ENCODE measurements around the gene FAM118B.

FAM118B gene

DNA sequence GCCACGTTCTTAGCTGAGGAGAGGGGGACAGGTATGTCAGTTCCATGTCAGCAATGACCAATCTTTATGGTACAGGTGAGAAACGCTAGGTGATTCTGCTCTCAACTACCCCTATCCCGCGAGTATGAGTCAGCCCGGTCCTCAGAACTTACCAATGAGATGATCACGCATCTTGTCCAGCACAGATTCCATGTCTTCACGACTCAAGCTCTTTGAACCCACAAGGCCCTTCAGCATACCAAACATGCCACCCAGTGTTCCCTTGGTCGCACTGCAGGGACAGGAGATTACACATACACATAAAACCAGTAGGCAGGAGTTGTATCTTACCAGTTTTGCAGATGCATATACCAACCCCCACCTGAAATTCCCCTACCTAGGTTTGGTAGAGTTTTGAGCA is 54.2 kb downstream of the FAM118B start:
- no peak for DNase-seq (ENCODE audit: low read depth, low spot score)
- no peak overlapping the region for H3K27ac ChIP-seq

DNA sequence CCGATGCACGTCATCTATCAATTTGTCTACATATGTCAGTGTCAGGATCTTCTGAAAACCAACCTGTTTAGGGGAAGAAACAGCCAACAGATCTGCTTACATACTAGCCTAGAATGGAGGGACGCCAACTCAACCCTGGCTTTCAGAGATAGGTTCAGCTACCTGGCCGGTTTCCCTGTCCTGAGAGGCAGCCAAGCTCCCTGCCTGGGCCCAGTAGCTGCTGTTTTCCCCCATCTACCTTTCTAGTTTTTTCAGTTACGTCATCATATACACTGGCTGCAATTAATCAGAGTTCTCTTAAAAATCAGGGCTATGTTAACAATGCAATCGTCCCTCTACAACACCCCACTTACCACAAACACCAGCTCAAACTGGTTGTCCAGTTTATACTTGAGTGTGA is 56.1 kb downstream of the FAM118B start:
- DNase-seq (ENCODE audit: low read depth, low spot score) = no peak
- peak overlapping the region; percentile 75 for H3K27ac ChIP-seq

DNA sequence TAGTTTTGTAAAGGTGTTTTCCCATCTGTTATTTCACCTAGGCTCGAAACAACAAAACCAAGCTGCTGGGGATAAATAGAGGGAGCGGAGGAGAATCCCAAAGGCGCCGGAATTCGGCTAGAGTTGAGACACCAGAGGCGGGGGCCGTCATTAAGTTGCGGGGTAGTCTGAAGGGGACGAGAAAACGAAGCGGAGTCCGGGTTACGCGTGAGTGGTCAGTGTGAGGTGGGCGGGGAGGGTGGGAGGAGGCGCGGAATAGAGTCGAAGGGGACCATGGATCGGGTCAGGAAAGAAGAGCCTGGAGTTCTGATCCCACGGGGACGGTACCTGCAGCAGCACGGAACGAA is 56.8 kb downstream of the FAM118B start:
- no peak for DNase-seq (ENCODE audit: low read depth, low spot score)

DNA sequence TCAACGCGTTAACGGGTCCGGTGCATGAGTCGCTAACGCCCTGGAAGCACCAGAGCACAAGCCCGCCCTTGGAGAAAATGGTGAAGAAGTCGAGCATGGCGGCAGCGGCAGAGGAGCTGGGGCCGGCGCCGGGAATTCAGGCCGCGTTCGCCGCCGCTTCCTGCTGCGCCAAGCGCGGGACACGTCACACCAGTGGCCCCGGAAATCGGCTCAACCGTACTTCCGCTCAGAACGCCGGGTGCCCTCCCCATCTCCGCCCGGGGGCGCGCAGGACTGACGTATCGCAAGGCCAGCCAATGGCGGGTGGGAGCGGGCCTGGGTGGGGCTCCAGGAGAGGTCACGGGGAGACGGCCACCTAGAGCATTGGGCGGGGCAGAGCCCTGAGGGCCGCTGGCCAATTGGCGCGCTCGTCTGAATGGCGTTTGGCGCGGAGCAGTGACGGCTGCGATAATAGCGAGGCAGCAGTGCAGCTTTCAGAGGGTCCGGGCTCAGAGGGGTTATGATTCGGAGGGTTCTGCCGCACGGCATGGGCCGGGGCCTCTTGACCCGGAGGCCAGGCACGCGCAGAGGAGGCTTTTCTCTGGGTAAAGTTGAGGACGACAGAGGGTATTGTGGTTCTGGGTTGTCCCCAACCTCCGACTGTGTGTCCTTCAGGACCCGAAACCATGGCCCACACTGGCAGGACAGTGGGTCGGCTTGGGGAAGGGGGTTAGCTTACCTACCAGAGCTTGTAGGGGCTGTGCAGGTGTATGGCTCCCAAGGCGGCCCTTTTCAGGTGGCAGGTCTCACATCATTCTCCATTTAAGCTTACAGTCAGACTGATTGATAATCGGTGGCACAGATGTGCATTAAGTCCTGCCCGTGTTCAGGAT is 57.4 kb downstream of the FAM118B start, which contains the start of the genes FOXRED1 and SRPRA:
Gene FOXRED1 (plus strand): TSS at position 447 of the 872 bp plus-strand sequence. CDS start 53 bp downstream, at position 500.
Gene SRPRA (minus strand): TSS at position 188 of the 872 bp plus-strand sequence. CDS start 91 bp downstream, at position 97.
- DNase-seq (ENCODE audit: low read depth, low spot score) = peak; percentile 96
- peak within 1 kb of the TSS; percentile 75 for H3K27ac ChIP-seq

More for the DNA sequence above, 56.8 kb downstream of the FAM118B start:
- peak overlapping the region; percentile 75 for H3K27ac ChIP-seq

DNA sequence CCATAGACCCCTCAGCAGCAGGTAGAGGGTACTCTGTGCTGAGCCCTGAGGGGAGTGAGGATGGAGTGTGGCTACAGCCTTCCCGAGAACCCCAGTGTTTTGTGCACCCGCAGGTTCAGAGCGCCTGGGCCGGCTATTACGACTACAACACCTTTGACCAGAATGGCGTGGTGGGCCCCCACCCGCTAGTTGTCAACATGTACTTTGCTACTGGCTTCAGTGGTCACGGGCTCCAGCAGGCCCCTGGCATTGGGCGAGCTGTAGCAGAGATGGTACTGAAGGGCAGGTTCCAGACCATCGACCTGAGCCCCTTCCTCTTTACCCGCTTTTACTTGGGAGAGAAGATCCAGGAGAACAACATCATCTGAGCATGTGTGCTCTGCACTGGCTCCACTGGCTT is 65.7 kb downstream of the FAM118B start:
- no peak overlapping the region for H3K27ac ChIP-seq
- DNase-seq (ENCODE audit: low read depth, low spot score) = no peak

DNA sequence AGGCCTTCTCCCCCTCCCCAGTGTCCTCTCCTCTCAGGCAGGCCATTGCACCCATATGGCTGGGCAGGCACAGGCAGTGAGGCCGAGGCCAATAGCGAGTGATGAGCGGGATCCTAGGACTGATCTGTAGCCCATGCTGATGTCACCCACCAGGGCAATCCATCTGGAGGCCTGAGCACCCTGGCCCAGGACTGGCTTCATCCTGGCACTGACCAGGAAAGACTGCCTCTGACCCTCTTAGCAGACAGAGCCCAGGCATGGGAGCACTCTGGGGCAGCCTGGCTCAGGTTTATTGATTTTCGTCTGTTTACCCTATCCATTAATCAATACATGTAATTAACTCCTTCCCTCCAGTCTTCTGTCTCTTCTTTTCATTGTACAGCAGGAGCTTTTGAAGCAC is 66.2 kb downstream of the FAM118B start:
- no peak for DNase-seq (ENCODE audit: low read depth, low spot score)
- H3K27ac ChIP-seq = no peak overlapping the region

DNA sequence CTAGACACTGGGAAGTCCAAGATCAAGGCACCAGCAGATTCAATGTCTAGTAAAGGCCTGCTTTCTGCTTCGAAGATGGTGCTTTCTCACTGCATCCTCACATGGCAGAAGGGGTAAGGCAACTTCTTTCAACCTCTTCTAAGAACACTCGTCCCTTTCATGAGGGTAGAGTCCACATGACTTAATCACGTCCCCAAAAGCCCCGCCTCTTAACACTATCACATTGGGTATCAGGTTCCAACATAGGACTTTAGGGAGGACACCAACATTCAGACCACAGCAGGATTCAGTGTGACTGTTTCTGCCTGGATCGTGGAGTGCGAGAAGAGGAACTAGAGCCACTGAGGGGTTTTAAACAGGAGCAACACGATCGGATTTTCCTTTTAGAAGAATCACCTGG is 67.6 kb downstream of the FAM118B start:
- no peak overlapping the region for H3K27ac ChIP-seq
- DNase-seq (ENCODE audit: low read depth, low spot score) = no peak

DNA sequence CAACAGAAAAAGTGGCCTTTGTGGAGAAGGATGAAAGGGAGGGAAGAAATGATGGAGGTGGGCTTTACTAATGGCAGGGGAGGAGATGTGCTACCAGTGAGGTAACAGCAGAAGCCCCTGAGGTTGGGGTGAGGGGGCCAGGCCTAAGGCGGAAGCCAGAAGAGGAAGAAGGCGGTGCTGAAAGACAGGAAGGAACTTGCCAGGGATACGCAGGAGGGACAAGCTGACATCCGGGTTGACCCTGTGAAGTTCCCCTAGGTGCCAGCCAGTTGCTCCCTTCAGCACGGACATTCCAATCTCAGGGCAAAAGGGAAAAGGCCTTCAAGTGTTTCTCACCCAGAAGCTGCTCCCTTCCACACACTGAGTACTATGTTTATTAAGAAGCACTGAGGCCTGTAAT is 69.0 kb downstream of the FAM118B start:
- DNase-seq (ENCODE audit: low read depth, low spot score) = no peak
- H3K27ac ChIP-seq = no peak overlapping the region

DNA sequence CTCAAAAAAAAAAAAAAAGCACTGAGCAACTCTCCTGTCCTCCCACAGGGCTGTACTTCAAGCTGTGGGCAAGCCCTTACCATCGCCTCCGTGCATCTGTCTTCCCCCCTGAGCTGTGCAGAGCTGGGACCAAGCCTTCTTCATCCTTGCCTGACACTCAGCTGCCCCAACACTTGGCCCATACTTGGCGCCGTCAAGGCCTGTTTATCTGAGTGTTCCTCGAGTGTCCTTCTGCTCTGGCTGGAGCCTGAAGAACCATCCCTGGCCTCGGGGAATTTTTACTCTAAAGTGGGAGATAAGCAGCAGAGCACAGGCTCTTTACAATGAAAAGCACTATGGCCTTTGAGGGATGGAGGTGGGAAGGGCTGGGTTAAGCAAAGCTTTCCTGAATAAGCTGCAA is 69.7 kb downstream of the FAM118B start:
- no peak overlapping the region for H3K27ac ChIP-seq
- DNase-seq (ENCODE audit: low read depth, low spot score) = no peak

DNA sequence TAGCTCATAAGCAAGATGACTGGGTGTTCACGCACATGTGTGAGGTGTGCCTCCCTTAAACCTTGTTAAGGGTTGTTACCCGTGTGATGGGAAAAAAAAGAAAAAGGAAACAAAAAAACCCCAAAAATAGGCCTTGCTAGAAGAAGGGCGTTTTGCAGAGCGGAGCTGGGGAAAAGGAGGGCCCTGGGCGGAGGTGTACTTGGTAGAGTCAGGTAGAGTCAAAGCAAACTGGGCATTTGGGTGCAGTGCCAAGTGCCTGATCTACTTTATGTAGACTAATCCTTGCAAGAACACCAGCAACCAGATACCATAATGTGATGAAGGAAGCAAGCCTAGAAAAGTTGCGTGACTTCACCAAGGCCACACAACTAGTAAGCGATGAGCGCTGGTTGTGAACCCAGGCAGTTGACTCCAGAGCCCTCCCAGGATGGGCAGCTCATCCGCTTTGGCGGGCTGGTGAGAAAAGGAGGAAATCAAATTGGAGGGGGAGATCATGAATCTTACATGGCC is 70.1 kb downstream of the FAM118B start:
- no peak overlapping the region for H3K27ac ChIP-seq
- no peak for DNase-seq (ENCODE audit: low read depth, low spot score)

DNA sequence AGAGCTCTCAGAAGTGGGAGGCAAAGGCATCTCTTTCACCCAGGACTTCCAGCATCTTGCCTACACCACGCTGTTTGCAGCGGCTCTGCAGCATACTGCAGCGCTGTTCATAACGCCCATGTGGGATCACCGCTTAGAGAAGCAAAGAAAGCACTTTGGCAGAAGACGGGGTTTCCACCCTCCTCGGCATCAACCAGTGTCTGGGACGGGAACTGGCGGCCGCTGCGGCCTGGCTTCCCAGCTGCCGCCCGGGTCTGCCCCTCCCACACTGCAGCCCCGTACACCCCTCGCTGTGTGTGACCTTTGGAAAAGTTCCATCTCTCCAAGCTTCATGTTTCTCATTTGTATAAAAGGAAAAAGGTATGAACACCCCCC is 70.8 kb downstream of the FAM118B start:
- DNase-seq (ENCODE audit: low read depth, low spot score) = no peak

DNA sequence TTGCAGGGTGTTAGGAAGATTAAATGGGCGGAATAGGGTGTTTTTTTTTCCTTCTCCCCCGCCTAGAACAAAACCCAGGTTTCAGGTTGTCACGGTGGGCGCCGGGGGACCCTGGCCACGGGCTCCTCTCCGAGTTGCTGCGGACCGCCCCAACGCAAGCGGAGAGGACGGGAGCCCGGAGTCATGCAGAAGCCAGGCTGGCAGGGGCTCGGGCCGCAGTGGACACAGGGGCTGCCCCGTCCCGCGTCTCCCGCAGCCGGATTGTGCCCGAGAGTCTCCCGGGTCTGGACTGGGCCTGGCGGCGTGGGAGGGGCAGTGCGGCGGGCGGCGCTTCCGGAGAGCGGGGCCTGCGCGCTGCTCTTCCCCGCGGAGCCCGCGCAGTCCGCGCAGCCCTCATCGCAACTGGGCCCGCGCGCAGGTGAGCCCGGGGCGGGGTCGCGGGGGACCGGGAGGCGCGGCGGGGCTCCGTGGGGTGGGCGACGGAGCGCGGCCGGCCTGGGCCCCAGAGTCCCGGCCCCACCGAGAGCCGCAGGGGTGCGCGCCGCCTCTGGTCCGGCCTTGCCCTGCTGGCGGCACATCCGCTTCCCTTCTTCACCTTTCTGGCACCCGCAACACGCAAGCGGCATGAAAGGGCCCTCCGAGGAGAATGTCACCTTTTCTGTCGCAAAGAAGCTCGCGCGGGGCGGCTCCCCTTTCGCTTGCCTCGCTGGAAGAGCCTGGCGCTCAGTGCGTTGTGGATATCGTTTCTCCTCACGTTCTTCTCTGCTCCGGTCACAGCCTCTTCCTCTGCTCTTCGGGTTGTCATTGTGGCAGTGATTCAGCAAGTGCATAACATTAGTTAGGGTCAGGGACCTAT is 71.4 kb downstream of the FAM118B start, which contains the start of gene TIRAP:
Gene TIRAP (plus strand): TSS at position 358 of the 856 bp plus-strand sequence. CDS start 7,802 bp downstream, outside the sequence.
- DNase-seq (ENCODE audit: low read depth, low spot score) = no peak
- H3K27ac ChIP-seq = peak within 1 kb of the TSS; percentile 76

More for the DNA sequence above, 70.8 kb downstream of the FAM118B start:
- peak overlapping the region; percentile 76 for H3K27ac ChIP-seq

DNA sequence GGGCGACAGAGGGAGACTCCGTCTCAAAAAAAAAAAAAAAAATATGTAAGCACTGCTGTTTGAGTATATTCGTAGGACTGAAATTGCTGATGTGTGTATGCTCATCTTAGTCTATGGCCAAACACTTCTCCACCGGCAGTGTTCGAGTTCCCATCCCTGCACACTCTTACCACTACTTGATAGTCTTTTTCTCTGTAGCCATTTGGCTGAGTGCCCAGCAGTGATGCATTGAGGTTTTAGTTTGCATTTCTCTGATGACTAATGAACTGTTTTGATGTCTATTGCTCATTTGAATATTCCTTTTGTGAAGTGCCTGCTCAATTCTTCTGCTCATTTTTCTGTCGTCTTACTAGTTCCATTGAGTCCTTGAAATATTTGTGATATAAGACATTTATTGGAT is 73.2 kb downstream of the FAM118B start:
- no peak overlapping the region for H3K27ac ChIP-seq
- peak; percentile 67 for DNase-seq (ENCODE audit: low read depth, low spot score)

DNA sequence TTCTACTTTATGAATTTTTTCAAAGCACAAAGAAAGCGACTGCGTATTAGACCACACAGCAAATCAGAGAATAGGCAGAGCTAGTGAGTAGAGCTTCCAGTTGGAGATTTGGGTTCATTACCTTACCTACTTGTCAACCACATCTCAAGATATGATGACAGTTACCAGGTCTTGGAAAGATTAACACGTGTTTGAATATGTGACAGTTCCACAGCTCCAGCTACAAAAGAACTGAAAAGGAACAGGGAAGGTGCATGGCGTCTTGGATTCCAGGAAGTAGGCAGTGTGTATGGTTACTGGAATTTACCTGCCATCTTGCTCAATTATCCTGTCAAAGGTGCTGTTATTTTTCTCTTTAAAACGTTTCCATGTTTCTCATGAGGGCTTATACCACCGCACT is 76.7 kb downstream of the FAM118B start:
- no peak for DNase-seq (ENCODE audit: low read depth, low spot score)
- H3K27ac ChIP-seq = no peak overlapping the region

DNA sequence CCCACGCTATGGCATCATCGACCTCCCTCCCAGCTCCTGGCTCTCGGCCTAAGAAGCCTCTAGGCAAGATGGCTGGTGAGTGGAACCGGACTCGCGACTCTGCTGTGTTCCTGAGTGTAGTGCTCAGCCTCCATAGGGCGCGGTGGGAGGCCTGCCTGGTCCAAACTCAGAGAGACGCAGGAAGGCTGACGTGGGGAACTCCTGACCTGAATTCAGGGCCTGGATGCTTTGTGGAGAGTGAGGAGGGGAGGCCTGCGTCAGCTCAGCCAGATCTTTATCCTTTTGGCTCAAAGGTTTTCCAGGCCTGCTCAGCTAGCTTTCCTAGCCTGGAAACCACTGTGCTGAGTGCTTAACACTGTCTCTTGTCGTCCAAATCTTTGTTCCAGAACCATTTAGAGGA is 79.3 kb downstream of the FAM118B start:
- no peak for DNase-seq (ENCODE audit: low read depth, low spot score)

DNA sequence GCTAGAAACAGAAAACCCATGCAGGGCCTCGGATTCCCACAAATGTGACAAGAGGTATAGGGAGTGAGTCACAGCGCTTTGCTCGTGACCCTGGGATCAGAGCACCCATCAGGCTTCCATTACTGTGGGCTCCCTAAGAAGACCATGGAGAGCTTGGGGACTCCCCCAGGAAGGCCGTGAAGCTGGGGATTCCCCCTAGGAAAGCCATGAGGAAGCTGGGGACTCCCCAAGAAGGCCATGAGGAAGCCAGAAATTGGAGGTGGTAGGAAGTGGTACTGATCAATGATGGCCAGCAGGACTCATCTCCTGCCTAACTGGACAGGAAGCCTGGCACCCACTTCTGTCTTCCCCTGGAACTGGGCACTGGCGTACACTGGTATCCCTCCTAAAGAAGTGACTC is 82.1 kb downstream of the FAM118B start:
- no peak for DNase-seq (ENCODE audit: low read depth, low spot score)
- H3K27ac ChIP-seq = no peak overlapping the region

More for the DNA sequence above, 79.3 kb downstream of the FAM118B start:
- H3K27ac ChIP-seq = no peak overlapping the region

DNA sequence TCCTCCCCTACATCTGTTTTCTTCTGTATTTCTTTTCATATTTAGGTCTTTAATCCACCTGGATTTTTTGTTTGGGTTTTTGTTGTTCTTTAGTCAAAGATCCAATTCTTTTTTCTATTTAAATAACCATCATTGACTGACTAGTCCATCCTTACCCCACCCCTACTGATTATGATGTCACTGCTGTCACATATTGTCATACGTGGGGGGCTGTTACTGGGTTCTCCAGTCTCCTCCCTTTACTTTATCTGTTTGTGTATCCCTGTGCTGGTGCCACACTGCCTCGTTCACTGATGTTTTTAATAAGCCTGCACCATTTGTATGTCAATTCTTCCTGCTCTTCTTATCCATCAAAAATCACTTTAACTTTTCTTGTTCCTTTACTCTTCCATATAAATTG is 85.4 kb downstream of the FAM118B start:
- DNase-seq (ENCODE audit: low read depth, low spot score) = no peak
- no peak overlapping the region for H3K27ac ChIP-seq

DNA sequence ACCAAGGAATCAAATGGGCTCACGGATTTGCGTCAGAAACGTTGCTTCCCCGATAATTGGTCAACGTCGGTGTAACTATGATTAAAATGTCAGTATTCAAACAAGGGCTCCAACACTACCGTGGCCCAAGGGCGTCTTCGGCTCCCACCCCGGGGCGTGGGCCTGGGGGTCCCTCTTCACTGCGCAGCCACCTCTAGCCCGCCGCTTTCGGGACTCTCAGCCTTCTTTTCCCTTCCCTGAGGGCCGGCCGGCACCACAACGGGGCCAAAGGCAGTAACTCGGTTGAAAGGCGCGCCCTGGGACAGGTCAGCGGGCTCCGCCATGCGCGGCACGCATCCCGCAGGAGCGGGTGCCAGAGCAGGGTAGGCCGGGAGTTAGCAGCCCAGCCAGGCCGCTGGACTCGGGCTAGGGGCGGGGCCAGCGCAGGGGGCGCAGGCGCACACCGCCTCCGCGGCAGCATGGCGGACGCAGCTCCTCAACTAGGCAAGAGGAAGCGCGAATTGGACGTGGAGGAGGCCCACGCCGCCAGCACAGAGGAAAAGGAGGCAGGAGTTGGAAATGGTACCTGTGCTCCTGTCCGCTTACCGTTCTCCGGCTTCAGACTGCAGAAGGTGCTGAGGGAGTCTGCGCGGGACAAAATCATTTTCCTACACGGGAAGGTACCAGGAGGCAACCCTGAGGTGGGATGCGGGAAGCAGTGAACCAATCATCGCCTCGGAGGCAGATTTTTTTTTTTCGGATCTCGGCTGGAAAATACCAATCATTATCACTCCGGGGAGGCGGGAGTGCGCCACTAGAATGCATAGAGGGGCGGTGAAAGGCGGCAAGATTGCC is 92.3 kb downstream of the FAM118B start, which contains the start of gene DCPS:
Gene DCPS (plus strand): TSS at position 438 of the 834 bp plus-strand sequence. CDS start 21 bp downstream, at position 459.
- peak; percentile 52 for DNase-seq (ENCODE audit: low read depth, low spot score)
- H3K27ac ChIP-seq = peak within 1 kb of the TSS; percentile 80

DNA sequence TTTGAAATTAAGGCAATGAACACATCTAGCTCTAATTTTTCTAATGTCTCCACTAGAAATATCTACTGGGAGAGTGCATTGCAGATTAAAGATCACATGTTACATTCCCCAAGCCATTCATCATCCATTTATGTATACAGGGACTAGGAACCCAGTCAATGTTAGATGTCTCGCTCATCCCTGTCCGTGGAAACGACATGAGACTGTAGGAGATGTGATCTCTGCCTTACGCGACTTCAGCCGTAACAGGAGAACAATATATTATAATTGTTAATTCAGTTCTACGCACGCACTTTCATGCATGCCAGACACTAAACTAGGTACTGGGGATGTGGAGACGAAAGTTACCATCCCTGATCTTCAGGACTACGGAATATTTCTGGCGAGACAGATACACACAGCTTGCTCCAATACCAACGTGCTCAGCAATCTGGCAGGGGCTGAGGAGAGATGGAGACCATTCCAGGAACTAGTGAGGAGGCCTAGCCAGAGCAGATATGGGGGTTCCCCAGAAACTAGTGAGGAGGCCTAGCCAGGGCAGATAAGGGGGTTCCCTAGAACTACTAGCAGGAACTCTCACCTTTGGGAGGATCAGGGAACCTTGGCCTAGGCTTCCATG is 93.0 kb downstream of the FAM118B start:
- peak overlapping the region; percentile 80 for H3K27ac ChIP-seq
- DNase-seq (ENCODE audit: low read depth, low spot score) = no peak
